Pulmonary artery endothelial cell (primary cell): ENCODE measurements around the gene NCAN. TPM values are rescaled to one million over a fixed set of nuclear protein-coding genes. Genes with fewer than 3 reads are reported as not detected.
"Not testable (repeated sequence)": the region's sequence is repeated elsewhere in the genome, so short reads cannot be mapped to it uniquely, and the experiment has no call there.

Experiments
- DNase-seq: peaks from one replicate; pipeline ENCODE4 v3.0.0-alpha.2; 2011; ENCODE audit warnings: low read depth, low spot score
- total RNA-seq: library from RNA; depleted of rRNA; stranded (reverse); fragments of >200 nt; gene quantifications from 2 replicates; pipeline ENCODE4 v1.2.3, GENCODE V29; 2014

The NCAN gene
- not detected in 2 replicates for total RNA-seq

DNA sequence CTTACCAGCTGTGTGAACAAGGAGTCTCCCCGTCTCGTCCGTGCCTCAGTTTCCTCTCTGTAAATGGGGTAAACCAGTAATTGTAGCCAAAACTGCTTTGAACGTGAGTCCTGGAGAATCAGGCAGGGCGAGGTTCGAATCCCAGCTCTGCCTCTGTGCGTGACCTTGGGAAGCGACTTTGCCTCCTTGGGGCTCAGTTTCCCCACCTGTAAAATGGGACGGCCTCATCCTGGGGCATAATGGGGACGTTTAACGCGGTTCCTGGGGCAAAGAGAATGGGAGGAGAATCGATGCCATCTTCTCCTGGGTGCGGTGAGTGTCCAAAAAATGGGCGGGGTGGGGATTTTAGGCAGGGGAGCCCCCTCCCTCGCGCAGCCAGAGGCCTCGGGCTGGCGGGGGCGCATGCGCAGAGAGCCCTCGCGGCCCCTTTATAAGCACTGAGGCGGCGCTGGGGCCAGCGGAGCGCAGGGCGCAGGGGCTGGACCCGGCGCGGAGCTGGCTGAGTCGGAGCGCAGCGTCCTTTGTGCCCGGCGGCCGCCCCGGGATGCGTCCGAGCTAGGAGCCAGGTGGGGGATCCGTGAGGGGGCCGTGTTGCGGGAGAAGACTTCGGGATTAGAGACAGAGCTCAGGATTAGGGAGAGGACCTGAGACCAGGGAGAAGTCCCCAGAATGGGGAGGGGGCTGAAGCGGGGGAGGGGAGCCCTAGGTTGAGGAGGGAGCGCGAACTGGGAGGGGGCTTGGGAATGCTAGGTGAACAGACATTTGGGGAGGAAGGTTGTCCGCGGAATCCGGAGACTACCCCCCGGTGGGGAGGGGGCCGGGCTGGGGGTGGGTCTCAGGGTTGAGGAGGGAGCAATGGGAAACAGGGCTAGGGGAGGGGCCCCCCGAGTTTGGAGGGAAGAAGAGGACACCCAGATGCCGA, at the start of gene NCAN:
NCAN (plus strand) TSS at position 460 of the 922 bp plus-strand sequence. CDS start 4,996 bp downstream, outside the sequence.
- no peak for DNase-seq

DNA sequence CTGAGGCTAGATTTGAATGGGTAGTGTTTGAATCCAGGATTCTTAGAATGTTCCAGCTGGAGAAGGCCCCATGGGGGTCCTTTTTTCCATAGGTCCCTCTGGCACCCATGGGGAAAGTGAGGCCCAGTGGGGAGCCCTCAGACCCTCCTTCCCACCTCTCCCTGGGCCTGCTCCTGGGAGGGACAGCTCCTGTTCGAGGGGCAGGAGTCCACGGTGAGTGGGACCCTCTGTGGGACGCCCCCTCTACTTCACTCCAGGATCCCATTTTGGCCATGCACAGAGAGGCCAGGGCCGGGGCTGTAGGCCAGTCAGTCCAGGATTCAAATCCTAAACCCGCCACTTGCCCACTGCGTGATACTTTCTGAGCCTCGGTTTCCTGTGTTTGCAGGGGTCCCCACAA, 49.3 kb upstream of the NCAN start:
- no peak for DNase-seq

DNA sequence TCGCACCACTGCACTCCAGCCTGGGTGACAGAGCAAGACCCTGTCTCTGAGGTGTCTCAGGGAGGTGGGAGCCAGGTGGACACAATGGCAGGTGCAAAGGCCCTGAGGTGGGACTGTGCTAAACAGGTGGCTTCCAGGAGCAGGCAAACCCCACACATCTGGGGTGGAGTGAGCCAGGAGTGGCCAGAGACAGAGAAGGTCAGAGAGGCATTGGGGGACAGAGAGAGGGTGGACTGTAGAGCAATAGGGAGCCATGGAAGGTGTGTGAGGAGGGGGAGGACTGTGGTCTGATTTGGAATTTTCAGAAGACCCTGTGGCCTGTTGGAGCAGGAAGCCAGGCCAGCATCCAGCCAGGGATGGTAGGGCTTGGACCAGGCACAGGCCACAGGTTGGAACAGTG, 46.4 kb upstream of the NCAN start:
- no peak for DNase-seq

DNA sequence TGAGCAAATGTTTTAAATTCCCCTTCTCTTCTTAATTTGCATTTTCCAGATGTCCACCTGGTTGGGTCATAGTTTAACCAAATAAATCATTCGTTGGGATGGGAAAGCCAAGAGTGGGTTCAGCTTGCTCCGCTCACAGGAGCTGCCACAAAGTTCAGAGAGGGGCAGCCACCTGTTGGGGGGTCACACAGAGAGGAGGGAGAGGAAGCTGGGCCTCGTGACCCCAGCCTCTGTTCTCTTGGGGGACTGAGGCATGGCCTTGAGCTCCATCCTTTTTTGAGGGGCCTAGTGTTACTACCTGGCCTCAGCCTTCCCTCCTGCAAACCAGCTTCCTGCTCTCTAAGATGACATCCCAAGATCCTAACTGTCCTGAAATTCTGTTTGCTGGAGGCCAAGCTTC, 44.1 kb upstream of the NCAN start:
- DNase-seq = no peak

DNA sequence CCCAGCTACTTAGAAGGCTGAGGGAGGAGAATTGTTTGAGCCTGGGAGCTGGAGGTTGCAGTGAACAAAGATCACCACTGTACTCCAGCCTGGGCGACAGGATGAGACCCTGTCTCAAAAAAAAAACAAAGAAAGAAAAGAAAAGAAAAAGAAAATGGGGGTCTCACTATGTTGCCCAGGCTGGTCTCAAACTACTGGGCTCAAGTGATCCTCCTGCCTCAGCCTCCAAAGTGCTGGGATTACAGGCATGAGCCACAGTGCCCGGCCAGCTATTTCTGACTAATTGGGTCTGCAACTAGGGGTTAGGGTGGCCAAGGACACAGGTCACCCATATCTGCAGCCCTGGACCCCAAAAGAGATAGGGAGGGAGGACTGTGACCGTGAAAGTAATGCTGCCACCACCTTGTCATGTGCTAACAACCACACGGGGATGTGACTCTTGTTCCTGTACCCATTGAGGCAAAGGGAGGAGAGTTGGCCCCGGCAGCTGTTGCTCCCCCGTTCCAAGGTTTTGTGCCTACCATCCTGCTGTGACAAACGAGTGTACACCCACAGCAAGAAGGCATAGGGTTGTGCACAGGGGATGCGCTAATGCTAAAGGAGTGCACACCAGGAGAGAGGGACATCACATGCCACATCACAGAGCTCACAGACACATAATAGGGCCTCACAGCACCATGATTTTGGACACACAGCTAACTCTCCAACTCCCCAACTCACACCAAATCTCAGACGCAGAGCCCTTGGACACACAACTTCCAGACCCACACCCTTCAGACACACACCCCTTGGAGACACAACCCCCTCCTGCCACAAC, 42.3 kb upstream of the NCAN start:
- no peak for DNase-seq

DNA sequence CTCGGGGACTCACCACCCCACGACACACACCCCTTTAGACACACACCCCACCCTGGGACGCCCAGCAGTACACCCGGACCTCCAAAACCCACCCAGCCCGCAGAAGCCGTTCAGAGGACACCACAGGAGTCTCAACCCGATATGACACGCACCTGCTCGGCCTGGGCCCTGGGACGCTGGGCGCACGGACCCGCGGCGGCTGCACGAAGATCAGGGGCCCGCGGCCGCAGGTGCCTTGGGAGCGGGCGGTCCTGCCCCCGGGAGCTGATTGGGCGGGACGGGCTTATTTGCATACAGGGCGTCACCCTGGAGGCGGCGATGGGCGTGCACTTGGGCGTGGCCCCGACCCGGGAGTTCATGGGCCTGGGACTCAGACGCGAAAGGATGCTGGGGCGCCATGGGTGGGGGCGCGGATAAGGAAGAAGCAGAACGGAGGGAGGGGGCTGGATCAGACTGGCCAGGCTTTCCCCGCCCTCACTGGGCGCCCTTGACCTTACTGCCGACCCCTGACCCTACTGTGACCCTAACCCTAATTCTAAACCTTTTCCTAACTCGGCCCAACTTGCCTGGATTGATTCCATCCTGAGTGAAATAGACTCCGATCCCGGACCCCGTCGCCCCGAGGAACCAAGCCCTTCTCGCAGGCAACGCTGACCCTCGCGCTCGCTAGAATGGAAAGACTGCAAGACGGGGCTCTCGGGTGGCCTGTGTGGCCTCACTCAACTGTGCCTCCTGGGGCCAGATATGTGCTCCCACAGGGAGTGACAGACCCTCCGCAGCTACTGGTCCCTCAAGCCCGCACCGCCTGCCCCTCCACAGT, 41.5 kb upstream of the NCAN start, which contains the start of gene MEF2B:
MEF2B (minus strand) TSS at position 211 of the 820 bp plus-strand sequence. CDS start 19,528 bp downstream, outside the sequence.
- DNase-seq = no peak

DNA sequence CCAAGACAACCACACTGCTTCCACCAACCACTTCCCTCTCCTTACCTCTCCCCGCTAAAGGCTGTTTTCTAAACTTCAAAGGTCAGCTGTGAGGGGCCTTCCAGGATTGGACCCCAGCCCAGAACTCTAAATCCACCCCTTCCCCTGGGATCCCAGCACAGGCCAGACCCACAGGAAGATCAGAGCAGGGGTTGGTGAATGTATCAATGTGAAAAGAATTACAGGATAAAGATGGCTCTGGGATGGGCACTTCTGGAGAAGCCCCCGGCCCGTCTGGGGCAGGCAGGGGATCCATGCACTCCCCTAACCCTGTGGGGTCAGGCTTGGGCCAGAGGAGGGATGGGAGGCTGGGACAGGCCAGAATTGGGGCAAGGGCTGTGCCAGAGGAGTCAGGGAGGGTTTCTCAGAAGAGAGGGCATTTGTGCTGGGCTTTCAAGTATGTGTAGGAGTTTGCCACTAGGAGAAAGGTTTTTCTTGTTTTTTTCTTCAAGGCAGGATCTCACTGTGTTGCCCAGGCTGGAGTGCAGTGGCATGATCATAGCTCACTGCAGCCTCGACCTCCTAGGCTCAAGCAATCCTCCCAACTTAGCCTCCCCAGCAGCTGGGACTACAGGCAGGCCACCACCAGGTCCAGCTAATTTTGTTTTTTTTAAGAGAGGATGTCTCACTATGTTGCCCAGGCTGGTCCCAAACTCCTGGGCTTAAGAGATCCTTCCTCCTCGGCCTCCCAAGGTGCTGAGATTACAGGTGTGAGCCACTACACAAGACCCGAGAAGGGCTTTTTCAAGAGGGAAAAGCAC, 40.7 kb upstream of the NCAN start:
- no peak for DNase-seq

DNA sequence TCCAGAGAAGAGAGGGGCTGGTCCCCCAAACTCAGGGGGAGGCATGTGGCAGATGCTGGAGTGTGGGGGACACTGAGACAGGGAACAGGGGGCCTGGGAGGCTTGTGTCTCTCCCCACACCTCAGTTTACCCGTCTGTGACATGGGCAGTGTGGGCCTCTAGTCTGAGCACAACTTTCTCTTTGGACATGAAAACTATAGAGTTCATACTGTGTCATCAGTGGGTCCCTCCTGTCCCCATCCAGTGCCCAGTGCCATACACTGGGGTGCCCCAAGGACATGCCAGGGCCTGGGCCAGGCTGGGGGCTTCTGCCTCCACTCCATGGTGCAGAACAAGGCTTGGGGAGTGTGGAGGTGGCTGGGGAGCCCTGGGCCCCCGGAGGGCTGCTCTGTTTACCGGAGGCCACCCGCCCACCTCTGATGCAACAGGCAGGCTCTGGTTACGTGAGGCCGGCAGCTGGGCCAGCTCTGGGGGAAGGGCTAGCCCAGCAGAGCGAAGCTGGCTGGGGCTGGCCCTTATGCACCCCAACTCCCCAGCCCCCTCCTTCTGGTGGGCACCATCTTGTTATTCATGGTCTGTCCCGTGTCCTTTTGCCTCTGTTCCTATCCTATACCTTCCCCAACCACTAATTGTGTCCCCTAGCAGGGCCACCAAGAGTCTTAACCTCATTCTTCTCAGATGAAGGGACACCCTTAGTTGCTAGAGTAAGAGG, 39.8 kb upstream of the NCAN start:
- no peak for DNase-seq

DNA sequence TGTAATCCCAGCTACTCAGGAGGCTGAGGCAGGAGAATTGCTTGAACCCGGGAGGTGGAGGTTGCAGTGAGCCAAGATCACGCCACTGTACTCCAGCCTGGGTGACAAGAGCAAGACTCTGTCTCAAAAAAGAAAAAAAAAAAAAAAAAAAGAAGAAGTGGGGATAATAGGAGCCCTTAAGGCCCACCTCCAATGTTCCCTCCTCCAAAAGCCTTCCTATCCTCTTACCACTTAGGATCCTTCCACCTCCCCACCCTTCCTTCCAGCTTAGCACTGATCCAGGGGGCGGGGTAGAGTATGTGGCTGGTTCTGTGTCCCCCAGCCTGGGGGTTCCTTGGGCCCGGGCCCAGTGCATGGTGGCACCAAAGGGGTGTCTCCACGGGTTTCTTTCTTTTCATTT, 38.5 kb upstream of the NCAN start:
- DNase-seq = not testable (repeated sequence)

DNA sequence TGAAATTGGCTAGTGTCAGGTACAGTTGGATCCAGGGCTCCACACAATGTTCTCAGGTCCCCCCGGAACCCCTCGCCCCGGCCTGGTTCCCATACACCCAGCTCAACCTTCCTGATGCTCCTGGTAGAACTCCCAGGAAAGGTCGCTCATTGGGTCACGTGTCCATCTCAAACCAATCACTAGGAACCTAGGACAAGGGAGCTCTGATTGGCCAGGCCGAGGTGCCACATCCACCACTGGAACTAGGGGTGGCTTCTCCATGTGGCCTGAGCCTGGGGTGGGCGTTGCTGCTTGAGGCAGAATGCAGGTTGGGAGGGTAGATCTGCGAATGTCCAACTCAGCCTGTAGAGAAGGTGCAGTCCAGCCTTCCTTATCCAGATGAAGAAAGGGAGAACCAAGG, 34.8 kb upstream of the NCAN start:
- DNase-seq = no peak

DNA sequence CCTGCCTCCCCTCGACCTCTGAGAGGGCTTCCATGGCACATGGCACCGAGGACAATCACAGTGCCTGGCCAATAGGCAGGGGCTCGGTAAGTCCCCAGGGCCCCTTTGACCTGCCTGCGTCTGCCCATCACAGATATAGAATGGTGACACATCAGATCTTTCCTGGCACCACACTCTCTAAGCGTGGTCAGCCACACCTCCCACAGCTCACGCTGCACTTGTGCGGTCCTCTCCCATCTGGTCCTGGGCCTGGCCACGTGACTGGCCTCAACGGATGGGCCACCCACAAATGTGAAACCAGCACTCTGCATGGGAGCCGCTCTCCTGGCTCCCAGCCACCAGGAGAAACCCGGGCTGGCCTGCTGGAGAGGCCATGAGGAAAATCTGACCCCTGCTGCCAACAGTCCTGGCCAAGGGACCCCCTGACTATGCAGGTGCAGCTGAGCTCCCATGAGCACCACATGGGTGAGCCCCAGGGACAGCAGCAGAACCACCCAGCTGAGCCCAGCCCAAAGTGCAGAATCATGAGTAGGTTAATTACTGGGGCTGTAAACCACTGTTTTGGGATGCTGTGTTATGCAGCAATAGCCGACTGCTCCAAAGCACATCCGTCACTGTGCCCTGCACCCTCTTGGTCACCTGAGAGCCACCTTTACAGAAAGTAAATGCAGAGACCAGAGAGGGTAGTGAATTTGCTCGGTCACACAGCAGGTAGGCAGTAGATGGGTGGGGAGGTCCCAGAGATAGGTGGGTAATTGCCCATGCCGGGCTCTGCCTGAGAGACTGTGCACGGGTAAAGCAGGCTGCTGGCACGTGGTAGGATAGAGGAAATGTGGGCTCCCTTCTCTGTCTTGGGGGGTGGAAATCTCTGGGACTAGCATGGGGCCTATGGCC, 32.0 kb upstream of the NCAN start:
- DNase-seq = no peak

DNA sequence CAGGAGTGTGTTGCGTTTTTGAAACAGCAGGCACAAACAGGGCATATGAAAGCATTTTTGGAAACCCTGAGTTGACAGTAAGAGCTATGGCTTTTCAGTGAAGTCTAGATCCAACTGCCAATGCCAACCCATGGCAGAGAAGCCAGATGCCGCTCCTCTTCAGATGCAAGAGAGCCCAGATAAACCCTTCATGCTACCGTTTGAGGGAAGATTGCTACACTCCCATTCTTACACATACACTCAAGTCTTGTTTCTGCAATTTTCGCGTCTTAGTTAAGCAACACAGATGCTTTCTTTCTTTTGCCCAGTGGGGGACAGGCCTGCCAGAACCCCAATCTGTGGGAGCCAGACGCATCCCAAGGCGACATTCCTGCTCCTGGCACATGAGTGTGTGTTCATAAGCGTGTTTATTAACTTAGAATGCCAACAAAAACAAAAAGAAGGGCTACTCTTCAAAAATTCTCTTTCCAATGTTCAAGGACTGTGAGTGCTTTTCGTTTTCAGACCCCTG, 30.2 kb upstream of the NCAN start:
- no peak for DNase-seq

DNA sequence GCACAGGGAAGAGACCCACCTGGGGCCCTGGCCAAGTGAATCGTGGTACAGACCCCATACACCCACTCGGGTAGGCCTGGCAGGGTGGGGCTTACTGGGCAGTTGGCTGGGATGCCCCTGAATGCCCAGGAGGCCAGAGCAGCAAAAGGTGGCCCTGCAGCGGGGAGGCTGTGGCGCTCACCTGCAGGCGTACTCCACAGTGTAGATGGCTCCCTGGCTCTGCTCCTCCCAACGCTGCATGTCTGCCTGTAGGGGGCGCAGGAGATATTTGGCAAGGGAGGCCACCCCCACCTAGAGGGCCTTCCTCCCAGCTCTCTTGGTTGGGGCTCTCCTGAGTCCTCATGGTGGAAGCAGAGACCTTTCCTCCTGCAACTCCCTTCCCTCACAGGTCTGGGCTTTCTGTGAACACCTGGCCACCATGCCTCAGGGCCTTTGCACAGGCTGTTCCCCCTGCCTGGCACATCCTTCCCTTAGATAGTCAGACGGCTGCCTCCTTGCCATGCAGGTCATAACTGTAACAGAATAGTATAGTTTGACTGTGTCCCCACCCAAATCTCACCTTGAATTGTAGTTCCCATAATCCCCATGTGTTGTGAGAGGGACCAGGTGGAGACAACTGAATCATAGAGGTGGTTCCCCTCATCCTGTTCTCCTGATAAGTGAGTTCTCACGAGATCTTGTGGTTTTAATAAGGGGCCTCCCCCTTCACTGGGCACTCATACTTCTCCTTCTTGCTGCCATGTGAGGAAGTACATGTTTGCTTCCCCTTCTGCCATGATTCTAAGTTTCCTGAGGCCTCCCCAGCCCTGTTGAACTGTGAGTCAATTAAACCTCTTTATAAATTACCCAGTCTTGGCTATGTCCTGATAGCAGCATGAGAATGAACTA, 25.7 kb upstream of the NCAN start:
- DNase-seq = no peak

DNA sequence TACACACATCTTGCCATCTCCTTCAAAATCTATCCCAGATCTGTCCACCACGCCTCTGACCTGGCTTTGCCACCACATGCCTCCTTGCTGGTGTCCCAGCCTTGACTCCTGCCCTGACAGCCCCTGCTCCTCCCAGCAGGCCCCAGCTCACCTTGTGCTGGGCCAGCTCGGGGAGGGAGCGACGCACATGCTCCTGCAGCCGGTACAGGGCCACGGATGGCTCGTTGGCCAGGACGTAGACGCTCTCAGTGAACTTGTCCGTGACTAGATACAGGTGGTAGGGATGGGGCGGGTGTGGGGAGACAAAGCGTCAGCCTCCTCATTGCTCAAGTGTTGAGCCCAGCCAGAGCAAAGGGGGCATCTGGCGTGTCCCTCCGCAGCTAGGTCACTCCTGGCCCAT, 25.0 kb upstream of the NCAN start:
- no peak for DNase-seq

DNA sequence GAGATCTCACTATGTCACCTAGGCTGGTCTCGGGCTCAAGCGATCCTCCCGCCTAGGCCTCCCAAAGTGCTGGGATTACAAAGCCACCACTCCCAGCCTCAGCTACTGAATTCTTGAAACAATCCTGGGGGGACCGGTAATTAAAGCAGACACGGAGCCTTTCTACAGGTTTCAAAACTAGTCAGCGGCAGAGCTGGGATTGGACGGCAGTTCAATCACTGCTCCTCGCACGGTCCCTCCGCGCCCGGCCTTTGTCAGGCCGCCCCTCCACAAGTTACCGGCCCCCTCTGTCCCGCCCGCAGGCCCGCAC, 20.0 kb upstream of the NCAN start:
- DNase-seq = no peak

DNA sequence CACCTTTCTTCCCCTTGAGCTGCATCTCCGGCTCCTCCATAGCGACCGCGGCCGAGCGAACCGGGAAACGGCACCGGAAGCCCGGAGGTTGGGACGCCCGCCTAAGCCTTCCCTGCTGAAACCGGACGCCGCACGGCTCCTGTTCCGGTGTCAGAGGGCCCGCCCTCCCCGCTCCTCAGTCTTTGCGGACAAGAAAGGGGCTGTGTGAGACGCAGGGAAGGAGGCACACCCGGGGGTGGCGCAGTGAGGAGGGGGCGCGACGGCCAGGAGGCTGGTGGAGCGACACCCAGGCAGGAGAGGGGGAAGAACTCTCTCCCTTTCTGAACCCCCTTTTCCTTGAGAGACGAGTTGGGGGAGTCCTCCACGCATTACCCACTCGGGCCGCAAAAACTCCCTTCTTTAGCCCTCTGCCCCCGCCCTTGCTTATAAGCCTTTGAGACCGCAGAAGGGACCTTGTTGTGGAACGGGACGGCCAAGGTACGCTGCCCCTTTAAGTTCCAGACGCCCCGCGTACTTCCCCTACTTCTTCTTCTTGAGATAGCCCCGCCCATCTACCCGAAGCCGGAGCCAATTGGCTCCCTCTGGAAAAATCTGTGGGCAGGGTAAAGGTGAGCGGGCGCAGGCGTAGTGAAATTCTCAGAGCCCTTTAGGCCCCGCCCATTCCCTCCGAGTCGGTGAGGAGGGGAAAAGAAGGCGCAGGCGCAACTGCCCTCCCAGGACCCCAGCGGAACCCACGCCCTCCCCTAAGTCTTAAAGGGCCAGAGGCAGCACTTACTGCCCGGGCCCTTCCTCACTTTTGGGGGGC, 19.5 kb upstream of the NCAN start, which contains the start of the genes BORCS8 and RFXANK:
BORCS8 (minus strand) TSS at position 75 of the 805 bp plus-strand sequence; CDS start at position 40, 35 bp downstream.
RFXANK (plus strand) TSS at position 181 of the 805 bp plus-strand sequence. CDS start 1,689 bp downstream, outside the sequence.
- peak; percentile 95 for DNase-seq
